Measurements from ENCODE around the gene DDIT3.

- TF ChIP-seq CTCF (conservative IDR thresholded peaks at IDR 0.05; ENCODE audit: low read length) (no peak), EZH2phosphoT487 (IDR thresholded peaks at IDR 0.05; ENCODE audit: borderline replicate concordance, low read depth, low read length) (no peak)
Measured at GRCh38 chr12:57472391-57472790, 47.9 kb downstream of the DDIT3 start.
